Activated CD4-positive, alpha-beta memory T cell treated with anti-CD3 and anti-CD28 coated beads, Interleukin-2, amount 10 ng/mL, durations not matched to agents 7 days and 5 days (primary cell): Measurements from ENCODE around the gene VAV3. TPM values are rescaled to one million over a fixed set of nuclear protein-coding genes. Genes with fewer than 3 reads are reported as not detected.
"Not testable (repeated sequence)": the region's sequence is repeated elsewhere in the genome, so short reads cannot be mapped to it uniquely, and the experiment has no call there.

Source experiments
- CTCF ChIA-PET: fragments of 350-600 bp; sonication (Branson Sonifier 250); formaldehyde crosslinking; loops from one replicate; lab custom pipeline; 2021; ENCODE audit warnings: antibody characterized with exemption, inconsistent platforms; lab: Charles Lee
- POLR2A ChIA-PET: fragments of 350-600 bp; sonication (Branson Sonifier 250); formaldehyde crosslinking; loops from one replicate; lab custom pipeline; 2021; ENCODE audit warnings: antibody characterized with exemption; lab: Charles Lee
- DNase-seq: peaks from one replicate; pipeline ENCODE4 v3.0.0-alpha.2; 2020
- H3K27ac Mint-ChIP-seq: one replicate; pipeline ENCODE4 v1.8.0; 2021; ENCODE audit warnings: mild to moderate bottlenecking, mixed read lengths
- H3K27me3 Mint-ChIP-seq: one replicate; pipeline ENCODE4 v1.8.0; 2021; ENCODE audit warnings: mixed read lengths
- H3K36me3 Mint-ChIP-seq: one replicate; pipeline ENCODE4 v1.8.0; 2021; ENCODE audit warnings: low read depth, mixed read lengths
- H3K4me1 Mint-ChIP-seq: one replicate; pipeline ENCODE4 v1.8.0; 2021; ENCODE audit warnings: mixed read lengths
- H3K4me3 Mint-ChIP-seq: one replicate; pipeline ENCODE4 v1.8.0; 2021; ENCODE audit warnings: mild to moderate bottlenecking, mixed read lengths
- H3K9me3 Mint-ChIP-seq: one replicate; pipeline ENCODE4 v1.8.0; 2021; ENCODE audit warnings: mixed read lengths
- total RNA-seq, 2 experiments: library from RNA; stranded (reverse); gene quantifications; one replicate each; pipeline ENCODE4 v1.2.3, GENCODE V29; 2021

VAV3 gene
- total RNA-seq, 2 experiments from 2014 or later: 2.0 to 2.3 TPM

DNA sequence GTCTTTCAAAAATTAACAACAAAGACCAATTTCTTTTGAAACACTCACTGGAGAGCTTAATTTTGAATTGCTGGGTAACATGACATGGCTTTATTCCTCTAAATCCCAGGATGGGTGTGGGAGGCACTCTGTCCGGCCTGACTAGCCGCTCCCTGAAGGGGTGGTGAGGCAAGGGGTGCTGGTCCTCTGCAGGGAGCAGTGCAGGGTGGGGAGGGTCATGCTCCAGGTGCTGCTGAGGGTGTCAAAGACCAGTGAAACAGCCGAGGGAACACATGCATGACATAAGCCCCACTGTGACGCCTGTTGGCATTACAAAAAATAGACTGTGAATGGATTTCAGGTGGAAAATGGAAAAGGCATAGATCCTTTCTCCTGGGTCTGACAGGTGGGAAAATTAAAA is 223.7 kb downstream of the VAV3 start:
- no peaks in the 10 kb centered on the region for H3K36me3 Mint-ChIP-seq
- H3K27ac Mint-ChIP-seq: no peak overlapping the region
- no peaks in the 10 kb centered on the region for H3K4me1 Mint-ChIP-seq
- H3K27me3 Mint-ChIP-seq: no peaks in the 10 kb centered on the region
- DNase-seq: no peak
- POLR2A ChIA-PET: no interaction called here
- CTCF ChIA-PET: no interaction called here
- no peak overlapping the region for H3K4me3 Mint-ChIP-seq
- H3K9me3 Mint-ChIP-seq: no peaks in the 10 kb centered on the region

DNA sequence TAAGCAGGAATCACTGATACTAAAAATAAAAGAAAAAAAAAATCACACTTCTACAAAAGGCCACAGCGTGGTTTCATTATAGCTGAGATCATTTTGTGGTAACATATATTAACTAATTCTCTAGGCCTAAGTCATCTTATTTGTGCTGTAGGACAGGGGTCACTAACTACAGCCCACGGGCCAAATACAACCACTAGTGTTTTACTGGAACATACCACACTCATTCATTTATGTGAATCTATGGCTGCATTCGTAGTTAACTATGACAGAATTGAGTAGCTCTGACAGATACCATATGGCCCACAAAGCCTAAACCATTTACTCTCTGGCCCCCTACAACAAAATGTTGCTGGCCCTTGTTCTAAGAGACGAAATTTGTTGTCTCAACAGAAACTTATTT is 224.4 kb downstream of the VAV3 start:
- H3K27ac Mint-ChIP-seq: no peak overlapping the region
- no peaks in the 10 kb centered on the region for H3K27me3 Mint-ChIP-seq
- no peak for DNase-seq
- no peaks in the 10 kb centered on the region for H3K4me1 Mint-ChIP-seq
- no peaks in the 10 kb centered on the region for H3K9me3 Mint-ChIP-seq
- ChIA-PET POLR2A (no interaction called here), CTCF (no interaction called here)
- H3K4me3 Mint-ChIP-seq: no peak overlapping the region
- H3K36me3 Mint-ChIP-seq: no peaks in the 10 kb centered on the region

DNA sequence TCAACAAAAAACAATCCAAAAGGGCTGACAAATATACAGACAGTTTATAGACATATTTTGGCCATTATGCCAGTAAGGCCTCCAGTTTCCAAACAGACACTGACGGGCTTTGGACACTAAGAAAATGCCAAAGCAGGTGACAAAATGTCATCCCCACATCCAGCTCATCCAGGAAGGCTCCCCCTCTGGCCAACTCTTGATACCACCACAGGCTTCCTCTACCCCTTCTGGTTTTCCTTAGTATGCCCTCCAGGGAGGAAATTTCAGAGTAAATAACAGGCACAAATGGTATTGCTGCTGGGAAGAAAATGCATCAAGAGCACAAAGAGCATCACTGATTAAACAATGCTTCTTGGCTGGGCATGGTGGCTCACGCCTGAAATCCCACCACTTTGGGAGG is 225.3 kb downstream of the VAV3 start:
- CTCF ChIA-PET: no interaction called here
- Mint-ChIP-seq H3K27ac (no peak overlapping the region), H3K36me3 (no peaks in the 10 kb centered on the region), H3K27me3 (no peaks in the 10 kb centered on the region), H3K4me1 (no peaks in the 10 kb centered on the region), H3K9me3 (peaks cover 4% of the 10 kb centered on the region), H3K4me3 (no peak overlapping the region)
- no peak for DNase-seq
- POLR2A ChIA-PET: no interaction called here

DNA sequence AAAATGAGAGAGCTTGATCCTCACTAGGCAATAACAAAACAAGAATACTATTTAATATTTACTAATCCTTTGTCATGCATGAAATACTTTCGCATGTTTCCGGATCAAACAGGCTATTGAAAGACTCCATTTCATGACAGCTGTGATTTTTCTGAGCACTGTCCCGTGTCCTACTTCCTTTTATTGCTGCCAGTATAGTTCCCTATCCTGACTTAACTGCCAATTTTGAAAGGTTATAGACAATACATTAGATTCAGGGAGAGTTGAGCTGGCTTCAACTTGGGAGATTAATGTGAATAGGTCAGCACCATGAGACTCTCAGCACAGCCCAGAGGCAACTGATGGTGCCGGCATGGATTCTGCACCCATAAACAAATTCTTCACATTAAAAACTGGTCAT is 225.8 kb downstream of the VAV3 start:
- Mint-ChIP-seq H3K9me3 (peaks cover 5% of the 10 kb centered on the region), H3K4me3 (no peak overlapping the region), H3K27ac (no peak overlapping the region), H3K36me3 (no peaks in the 10 kb centered on the region), H3K4me1 (no peaks in the 10 kb centered on the region), H3K27me3 (no peaks in the 10 kb centered on the region)
- ChIA-PET CTCF (no interaction called here), POLR2A (no interaction called here)
- DNase-seq: no peak

DNA sequence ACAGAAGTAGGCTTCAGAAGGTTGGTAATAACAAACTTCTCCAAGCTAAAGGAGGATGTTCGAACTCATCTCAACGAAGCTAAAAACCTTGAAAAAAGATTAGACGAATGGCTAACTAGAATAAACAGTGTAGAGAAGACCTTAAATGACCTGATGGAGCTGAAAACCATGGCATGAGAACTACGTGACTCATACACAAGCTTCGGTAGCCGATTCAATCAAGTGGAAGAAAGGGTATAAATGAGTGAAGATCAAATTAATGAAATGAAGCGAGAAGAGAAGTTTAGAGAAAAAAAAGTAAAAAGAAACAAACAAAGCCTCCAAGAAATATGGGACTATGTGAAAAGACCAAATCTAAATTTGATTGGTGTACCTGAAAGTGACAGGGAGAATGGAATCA is 231.6 kb downstream of the VAV3 start:
- H3K36me3 Mint-ChIP-seq, H3K27me3 Mint-ChIP-seq, CTCF ChIA-PET, H3K4me1 Mint-ChIP-seq, H3K9me3 Mint-ChIP-seq, POLR2A ChIA-PET, H3K27ac Mint-ChIP-seq, H3K4me3 Mint-ChIP-seq, DNase-seq: not testable (repeated sequence)

DNA sequence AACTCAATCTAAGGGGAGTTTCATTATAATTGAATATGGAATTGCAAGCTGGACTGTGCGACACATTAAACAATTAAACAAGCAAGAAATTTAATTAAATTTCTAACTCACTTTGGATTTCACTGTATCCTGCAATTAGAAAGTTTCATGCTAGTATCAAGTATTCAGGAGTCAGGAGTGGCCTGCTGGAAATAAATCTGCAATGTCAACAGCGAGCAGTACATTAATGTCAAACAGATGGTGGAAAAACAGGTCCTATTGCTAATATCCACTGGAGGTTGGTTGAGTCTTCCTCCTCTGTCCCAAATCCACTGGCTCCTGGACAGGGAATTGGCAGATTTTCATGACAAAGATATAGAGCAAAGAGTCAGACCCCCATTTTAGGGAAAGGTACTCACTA is 237.1 kb downstream of the VAV3 start:
- no peak for DNase-seq
- POLR2A ChIA-PET: no interaction called here
- Mint-ChIP-seq H3K36me3 (no peaks in the 10 kb centered on the region), H3K4me1 (no peaks in the 10 kb centered on the region), H3K9me3 (no peaks in the 10 kb centered on the region), H3K27ac (no peak overlapping the region), H3K4me3 (no peak overlapping the region), H3K27me3 (no peaks in the 10 kb centered on the region)
- CTCF ChIA-PET: no interaction called here

DNA sequence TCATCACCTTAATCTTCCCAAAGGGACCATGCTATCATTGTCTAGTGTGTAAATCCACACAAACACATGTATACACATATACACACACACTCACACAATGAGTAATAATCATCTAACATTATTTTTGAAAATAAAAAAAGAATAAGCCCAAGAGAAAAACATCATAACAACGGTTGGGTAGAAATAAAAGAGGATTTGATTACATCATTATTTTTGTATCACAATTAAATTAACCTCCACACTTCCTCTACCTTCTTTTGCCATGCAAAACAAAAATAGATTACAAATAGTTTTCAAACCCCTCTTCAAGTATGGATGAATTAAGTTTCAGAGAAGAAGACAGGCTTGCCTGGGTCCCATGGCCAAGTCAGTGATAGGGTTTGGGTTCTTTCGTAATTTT is 238.1 kb downstream of the VAV3 start:
- Mint-ChIP-seq H3K27ac (no peak overlapping the region), H3K9me3 (no peaks in the 10 kb centered on the region), H3K4me3 (no peak overlapping the region), H3K27me3 (no peaks in the 10 kb centered on the region), H3K36me3 (no peaks in the 10 kb centered on the region), H3K4me1 (no peaks in the 10 kb centered on the region)
- CTCF ChIA-PET: no interaction called here
- DNase-seq: no peak
- POLR2A ChIA-PET: no interaction called here

DNA sequence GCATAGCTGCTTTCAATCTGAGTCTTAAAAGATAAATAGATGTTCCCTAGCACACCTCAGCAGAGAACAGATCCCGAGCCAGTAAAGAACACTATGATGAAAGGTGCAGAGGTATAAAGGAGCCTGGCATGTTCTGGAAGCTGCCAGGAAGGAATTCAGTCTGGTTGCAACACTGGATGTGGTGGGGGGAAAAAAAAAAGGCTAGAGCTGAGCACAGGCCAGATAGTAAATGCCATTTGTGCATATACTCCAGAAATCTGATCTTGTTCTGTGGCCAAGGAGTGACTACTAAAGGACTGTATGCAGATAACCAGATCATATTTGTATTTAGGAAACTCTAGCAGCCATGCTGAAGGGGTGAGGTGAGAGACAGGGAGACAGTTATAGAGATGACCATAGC is 240.3 kb downstream of the VAV3 start:
- ChIA-PET POLR2A (no interaction called here), CTCF (no interaction called here)
- no peak for DNase-seq
- no peaks in the 10 kb centered on the region for H3K36me3 Mint-ChIP-seq
- no peaks in the 10 kb centered on the region for H3K27me3 Mint-ChIP-seq
- no peak overlapping the region for H3K4me3 Mint-ChIP-seq
- no peaks in the 10 kb centered on the region for H3K4me1 Mint-ChIP-seq
- no peak overlapping the region for H3K27ac Mint-ChIP-seq
- no peaks in the 10 kb centered on the region for H3K9me3 Mint-ChIP-seq

DNA sequence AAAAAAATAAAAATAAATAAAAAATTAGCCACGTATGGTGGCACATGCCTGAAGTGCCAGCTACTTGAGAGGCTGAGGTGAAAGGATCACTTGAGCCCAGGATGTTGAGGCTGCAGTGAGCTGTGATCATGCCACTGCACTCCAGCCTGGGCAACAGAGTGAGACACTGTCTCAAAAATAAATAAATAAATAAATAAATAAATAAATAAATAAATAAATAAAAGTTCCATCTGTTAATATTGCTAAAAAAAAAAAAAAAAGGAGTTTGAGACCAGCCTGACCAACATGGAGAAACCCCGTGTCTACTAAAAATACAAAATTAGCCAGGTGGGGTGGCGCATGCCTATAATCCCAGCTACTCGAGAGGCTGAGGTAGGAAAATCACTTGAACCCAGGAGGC is 244.8 kb downstream of the VAV3 start:
- POLR2A ChIA-PET, H3K36me3 Mint-ChIP-seq, H3K4me1 Mint-ChIP-seq, H3K27ac Mint-ChIP-seq, H3K4me3 Mint-ChIP-seq, H3K9me3 Mint-ChIP-seq, H3K27me3 Mint-ChIP-seq, DNase-seq: not testable (repeated sequence)
- CTCF ChIA-PET: interaction anchor here (0.6 kb wide), 1 partner anchor 176 kb away, joined by 3 read pairs; no protein-coding TSS in a partner anchor

DNA sequence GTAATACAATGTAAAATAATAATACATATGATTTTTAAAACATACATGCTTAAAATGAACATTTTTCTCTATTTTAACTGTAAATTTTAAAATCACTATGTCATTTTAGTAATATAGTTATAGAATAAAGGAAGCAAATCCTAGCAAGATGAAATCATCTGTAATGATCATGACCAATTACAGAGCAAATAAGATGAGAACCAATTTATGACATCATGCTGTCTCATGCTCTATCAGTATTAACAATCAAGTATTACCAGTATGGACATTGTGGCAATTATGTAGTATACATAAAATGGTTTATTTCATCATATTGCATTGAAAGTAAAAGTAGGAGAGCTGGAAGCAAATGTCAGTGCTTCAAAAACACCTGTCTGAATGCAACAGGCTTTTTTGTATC is 255.0 kb downstream of the VAV3 start:
- Mint-ChIP-seq H3K4me1 (no peaks in the 10 kb centered on the region), H3K27me3 (no peaks in the 10 kb centered on the region), H3K27ac (no peak overlapping the region), H3K4me3 (no peak overlapping the region), H3K36me3 (no peaks in the 10 kb centered on the region), H3K9me3 (peaks cover 3% of the 10 kb centered on the region)
- ChIA-PET CTCF (no interaction called here), POLR2A (no interaction called here)
- DNase-seq: no peak

DNA sequence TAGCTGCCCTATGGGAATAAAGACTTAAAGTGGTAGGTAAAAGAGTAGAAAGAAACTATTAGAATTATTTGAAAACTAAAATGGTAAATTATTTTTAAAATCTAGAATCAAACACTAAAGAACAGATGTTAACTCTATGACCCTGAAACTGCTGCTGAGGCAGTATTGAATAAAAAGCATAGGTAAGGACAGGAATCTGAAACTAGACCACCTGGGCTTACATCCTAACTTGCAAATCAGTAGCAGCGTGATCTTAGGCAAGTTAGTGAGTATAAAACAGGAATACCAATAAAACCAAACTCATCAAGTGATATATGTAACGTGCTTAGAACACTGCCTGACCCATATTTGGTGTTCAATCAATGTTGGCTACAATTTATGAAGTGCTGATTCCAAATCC is 257.9 kb downstream of the VAV3 start:
- DNase-seq: no peak
- Mint-ChIP-seq H3K36me3 (no peaks in the 10 kb centered on the region), H3K9me3 (no peaks in the 10 kb centered on the region), H3K27me3 (no peaks in the 10 kb centered on the region), H3K4me3 (no peak overlapping the region), H3K4me1 (no peaks in the 10 kb centered on the region), H3K27ac (no peak overlapping the region)
- POLR2A ChIA-PET: no interaction called here
- CTCF ChIA-PET: no interaction called here

DNA sequence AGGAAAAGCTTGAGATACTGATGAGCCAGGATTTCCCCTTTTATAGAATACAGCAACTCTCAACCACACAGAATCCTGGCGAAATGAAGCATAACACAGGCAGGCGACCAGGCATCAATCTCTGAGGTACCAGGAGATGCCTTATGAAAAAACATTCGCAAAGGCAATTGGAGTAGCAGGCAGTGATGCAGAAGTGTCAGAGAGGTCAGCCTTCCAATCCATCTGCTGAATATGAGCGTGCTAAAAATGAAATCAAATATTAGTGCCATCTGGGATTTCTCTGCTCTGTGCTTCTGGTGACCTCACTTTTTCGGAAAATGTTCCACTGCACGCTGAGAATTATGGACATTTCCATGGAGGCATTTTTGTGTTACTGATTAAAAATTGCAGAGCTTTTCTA is 258.8 kb downstream of the VAV3 start:
- H3K9me3 Mint-ChIP-seq: no peaks in the 10 kb centered on the region
- H3K4me3 Mint-ChIP-seq: no peak overlapping the region
- ChIA-PET POLR2A (no interaction called here), CTCF (no interaction called here)
- H3K27ac Mint-ChIP-seq: no peak overlapping the region
- no peaks in the 10 kb centered on the region for H3K27me3 Mint-ChIP-seq
- no peaks in the 10 kb centered on the region for H3K36me3 Mint-ChIP-seq
- DNase-seq: no peak
- H3K4me1 Mint-ChIP-seq: no peaks in the 10 kb centered on the region

DNA sequence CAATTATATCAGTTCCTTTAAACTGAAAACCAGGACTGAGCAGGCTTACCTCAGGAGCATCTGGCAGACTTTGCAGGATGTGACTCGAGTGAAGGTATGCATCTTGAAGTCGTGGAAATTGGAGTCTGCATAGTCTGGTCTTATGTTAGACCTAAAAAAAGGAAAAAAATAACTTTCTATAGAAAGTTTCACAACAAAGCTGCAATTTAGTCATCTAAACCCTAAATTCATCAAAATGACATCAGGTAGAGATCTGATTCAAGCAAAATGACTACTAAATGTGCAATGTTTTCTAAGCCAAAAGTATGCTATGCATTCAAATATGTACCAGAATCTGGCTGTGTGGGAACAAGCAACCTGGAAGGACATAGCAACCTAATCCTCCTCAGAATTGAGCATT is 260.1 kb downstream of the VAV3 start:
- no peak for DNase-seq
- ChIA-PET POLR2A (no interaction called here), CTCF (no interaction called here)
- no peaks in the 10 kb centered on the region for H3K36me3 Mint-ChIP-seq
- no peaks in the 10 kb centered on the region for H3K4me1 Mint-ChIP-seq
- H3K27me3 Mint-ChIP-seq: no peaks in the 10 kb centered on the region
- H3K27ac Mint-ChIP-seq: no peak overlapping the region
- no peak overlapping the region for H3K4me3 Mint-ChIP-seq
- H3K9me3 Mint-ChIP-seq: no peaks in the 10 kb centered on the region

DNA sequence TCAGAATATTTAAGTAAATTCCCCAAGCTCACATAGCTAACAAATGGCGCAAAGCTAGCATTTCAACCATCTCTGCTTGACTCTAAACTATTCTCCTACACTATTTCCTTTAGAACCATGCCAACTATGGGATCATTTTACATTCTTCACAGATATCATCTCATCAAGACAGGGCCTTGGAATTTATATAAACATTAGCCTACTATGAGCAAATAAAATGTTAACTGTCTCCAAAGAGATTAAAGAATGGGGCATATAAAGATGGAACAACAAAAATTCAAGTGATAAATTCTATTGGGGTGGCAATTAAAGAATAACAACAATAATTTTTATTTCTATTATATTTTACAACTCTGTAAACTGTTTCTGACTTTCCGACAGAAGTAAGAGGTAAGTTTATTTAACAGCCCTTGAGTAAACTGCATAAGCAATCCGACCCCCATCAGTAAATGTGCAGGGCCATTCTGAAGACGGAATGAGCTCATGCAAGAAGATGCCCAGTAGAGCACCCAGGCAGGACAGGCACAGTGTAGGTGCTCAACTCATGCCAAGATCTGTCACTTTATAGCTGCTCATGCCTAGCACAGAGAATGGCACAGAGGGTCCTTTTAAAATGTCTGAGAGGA is 261.9 kb downstream of the VAV3 start:
- H3K27ac Mint-ChIP-seq: no peak overlapping the region
- ChIA-PET CTCF (no interaction called here), POLR2A (no interaction called here)
- H3K27me3 Mint-ChIP-seq: no peaks in the 10 kb centered on the region
- no peaks in the 10 kb centered on the region for H3K36me3 Mint-ChIP-seq
- no peaks in the 10 kb centered on the region for H3K9me3 Mint-ChIP-seq
- H3K4me3 Mint-ChIP-seq: no peak overlapping the region
- H3K4me1 Mint-ChIP-seq: no peaks in the 10 kb centered on the region
- DNase-seq: no peak
